ENCODE data around the gene KRTAP4-7.
"Not testable (repeated sequence)": the region's sequence is repeated elsewhere in the genome, so short reads cannot be mapped to it uniquely, and the experiment has no call there.

KRTAP4-7 gene

GRCh38 chr17:41052566-41052965 lies 31.4 kb upstream of the KRTAP4-7 start:
- TF ChIP-seq EZH2 (IDR thresholded peaks at IDR 0.05) (no peak), POLR2AphosphoS5 (IDR thresholded peaks at IDR 0.05; ENCODE audit: borderline replicate concordance, low read depth, low read length) (no peak), FOXP2 (optimal IDR thresholded peaks at IDR 0.05; ENCODE audit: control extremely low read depth, extremely low read length, insufficient read depth) (no peak)
- no peak overlapping the region for H3K4me3 ChIP-seq
- H3K9me3 ChIP-seq (ENCODE audit: low read depth, low read length), result peaks cover 3% of the 10 kb centered on the region; the same call in 1 of the 2 replicates
- no peak overlapping the region for H3K27ac ChIP-seq
- DNase-seq (ENCODE audit: low read depth, low spot score), result no peak
- H3K9ac ChIP-seq (ENCODE audit: insufficient read length), result no peak overlapping the region
- no peaks in the 10 kb centered on the region for H3K36me3 ChIP-seq (ENCODE audit: insufficient read depth, low read length)

GRCh38 chr17:41054025-41054424 lies 29.9 kb upstream of the KRTAP4-7 start:
- Histone ChIP-seq H3K9ac (ENCODE audit: insufficient read length) (no peak overlapping the region), H3K4me3 (no peak overlapping the region), H3K27ac (no peak overlapping the region), H3K36me3 (ENCODE audit: insufficient read depth, low read length) (no peaks in the 10 kb centered on the region), H3K9me3 (ENCODE audit: low read depth, low read length) (peaks cover 3% of the 10 kb centered on the region; the same call in 1 of the 2 replicates)
- TF ChIP-seq EZH2 (IDR thresholded peaks at IDR 0.05) (no peak), FOXP2 (optimal IDR thresholded peaks at IDR 0.05; ENCODE audit: control extremely low read depth, extremely low read length, insufficient read depth) (no peak), POLR2AphosphoS5 (IDR thresholded peaks at IDR 0.05; ENCODE audit: borderline replicate concordance, low read depth, low read length) (no peak)
- no peak for DNase-seq (ENCODE audit: low read depth, low spot score)

GRCh38 chr17:41054556-41054955 lies 29.4 kb upstream of the KRTAP4-7 start:
- not testable (repeated sequence) for DNase-seq (ENCODE audit: low read depth, low spot score); H3K27ac ChIP-seq; H3K9me3 ChIP-seq (ENCODE audit: low read depth, low read length); H3K4me3 ChIP-seq; H3K9ac ChIP-seq (ENCODE audit: insufficient read length); H3K36me3 ChIP-seq (ENCODE audit: insufficient read depth, low read length)

DNA sequence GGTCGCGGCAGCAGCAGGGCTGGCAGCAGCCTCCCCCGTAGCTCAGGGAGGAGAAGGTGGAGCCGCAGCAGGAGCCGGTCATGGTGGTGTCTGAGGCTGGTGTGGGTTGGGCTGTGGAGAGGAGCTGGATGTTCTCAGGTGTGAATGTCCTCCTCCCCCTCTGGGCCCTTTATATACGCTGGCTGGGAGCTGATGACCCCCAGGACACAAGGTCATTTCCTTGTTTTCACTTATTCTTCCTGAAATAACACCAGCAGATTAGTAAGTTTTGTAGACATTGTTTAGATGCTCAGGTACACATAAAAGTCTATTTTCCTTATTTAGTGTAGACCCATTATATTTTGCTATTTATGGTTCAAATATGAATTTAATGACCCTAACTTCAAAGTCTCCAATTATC lies 28.8 kb upstream of the KRTAP4-7 start, which contains the start of gene KRTAP2-2:
KRTAP2-2 (minus strand) TSS at position 101 of the 400 bp plus-strand sequence; CDS start at position 82, 19 bp downstream.
- not testable (repeated sequence) for H3K9ac ChIP-seq (ENCODE audit: insufficient read length); DNase-seq (ENCODE audit: low read depth, low spot score); H3K27ac ChIP-seq; H3K36me3 ChIP-seq (ENCODE audit: insufficient read depth, low read length); H3K4me3 ChIP-seq; H3K9me3 ChIP-seq (ENCODE audit: low read depth, low read length)

- H3K36me3 ChIP-seq (ENCODE audit: insufficient read depth, low read length), result no peaks in the 10 kb centered on the region
- no peak for DNase-seq (ENCODE audit: low read depth, low spot score)
- peaks cover 3% of the 10 kb centered on the region; the same call in 1 of the 2 replicates for H3K9me3 ChIP-seq (ENCODE audit: low read depth, low read length)
- no peak overlapping the region for H3K4me3 ChIP-seq
- TF ChIP-seq POLR2AphosphoS5 (IDR thresholded peaks at IDR 0.05; ENCODE audit: borderline replicate concordance, low read depth, low read length), result no peak
- H3K27ac ChIP-seq, result no peak overlapping the region
- H3K9ac ChIP-seq (ENCODE audit: insufficient read length), result no peak overlapping the region
These were observed 26.4 kb upstream of the KRTAP4-7 start for GRCh38 chr17:41057547-41057946.

DNA sequence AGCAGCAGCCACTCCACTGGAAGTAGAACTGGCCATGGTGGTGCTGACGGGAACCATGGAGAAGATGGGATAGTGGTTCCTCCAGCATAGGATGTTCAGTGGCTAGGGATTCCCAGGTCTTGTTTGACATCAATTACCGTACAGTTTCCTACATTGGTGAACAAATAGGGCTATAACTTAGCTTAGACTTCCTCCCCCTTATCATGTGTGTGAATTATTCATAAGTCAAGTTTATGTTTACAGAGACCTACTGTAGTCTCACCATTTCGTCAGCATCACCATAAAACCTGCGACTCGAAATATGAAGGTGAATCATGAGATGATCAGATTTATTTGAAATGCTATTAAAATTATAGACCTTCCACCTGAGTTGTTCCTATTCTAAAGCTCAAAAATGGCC lies 25.2 kb upstream of the KRTAP4-7 start:
- Histone ChIP-seq H3K27ac (no peak overlapping the region), H3K9me3 (ENCODE audit: low read depth, low read length) (no peaks in the 10 kb centered on the region), H3K4me3 (no peak overlapping the region), H3K36me3 (ENCODE audit: insufficient read depth, low read length) (no peaks in the 10 kb centered on the region), H3K9ac (ENCODE audit: insufficient read length) (no peak overlapping the region)
- no peak for DNase-seq (ENCODE audit: low read depth, low spot score)
- no peak for TF ChIP-seq POLR2AphosphoS5 (IDR thresholded peaks at IDR 0.05; ENCODE audit: borderline replicate concordance, low read depth, low read length)
- no peak for TF ChIP-seq FOXP2 (optimal IDR thresholded peaks at IDR 0.05; ENCODE audit: control extremely low read depth, extremely low read length, insufficient read depth)
- no peak for TF ChIP-seq EZH2 (IDR thresholded peaks at IDR 0.05)

DNA sequence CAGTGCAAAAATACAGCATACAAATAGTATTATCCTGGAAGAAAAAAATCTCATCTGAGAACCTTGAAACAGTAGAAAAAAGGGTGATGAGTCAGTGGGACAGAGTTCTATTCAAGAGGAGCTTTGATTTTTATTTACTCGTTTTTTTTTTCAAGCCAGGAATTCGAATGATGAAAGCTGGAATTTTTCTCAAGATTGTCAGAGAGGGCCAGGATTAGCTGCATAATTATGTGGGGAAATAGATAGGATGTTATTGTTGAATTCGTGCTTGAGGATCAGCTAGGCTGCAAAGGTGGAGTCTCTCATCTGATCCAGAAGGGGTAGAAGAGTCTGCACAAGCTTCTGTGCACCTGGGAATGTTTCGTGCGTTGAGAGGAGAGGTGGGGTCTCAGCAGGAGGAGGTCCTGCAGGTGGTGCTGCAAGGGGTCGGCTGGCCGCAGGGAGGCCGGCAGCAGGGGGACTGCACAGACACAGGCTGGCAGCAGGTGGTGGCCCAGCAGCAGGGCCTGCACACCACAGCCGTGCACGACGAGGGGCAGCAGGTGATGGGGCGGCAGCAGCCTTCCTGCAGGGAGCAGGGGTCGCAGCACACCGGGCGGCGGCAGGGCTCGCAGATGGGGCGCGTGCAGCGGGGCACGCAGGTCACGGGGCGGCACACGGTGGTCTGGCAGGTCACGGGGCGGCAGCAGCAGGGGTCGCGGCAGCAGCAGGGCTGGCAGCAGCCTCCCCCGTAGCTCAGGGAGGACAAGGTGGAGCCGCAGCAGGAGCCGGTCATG lies 24.5 kb upstream of the KRTAP4-7 start:
- not testable (repeated sequence) for H3K9me3 ChIP-seq (ENCODE audit: low read depth, low read length); H3K27ac ChIP-seq; H3K36me3 ChIP-seq (ENCODE audit: insufficient read depth, low read length); DNase-seq (ENCODE audit: low read depth, low spot score); H3K4me3 ChIP-seq
- H3K9ac ChIP-seq (ENCODE audit: insufficient read length), result peak overlapping the region; percentile 25

GRCh38 chr17:41060052-41060604 lies 23.8 kb upstream of the KRTAP4-7 start, which contains the start of gene KRTAP2-3:
TSS of gene KRTAP2-3 (minus strand) at chr17:41060114. CDS start at chr17:41060050, 64 bp downstream.
- H3K27ac ChIP-seq, result no peak within 1 kb of the TSS
- H3K4me3 ChIP-seq, result no peak within 1 kb of the TSS
- TF ChIP-seq POLR2AphosphoS5 (IDR thresholded peaks at IDR 0.05; ENCODE audit: borderline replicate concordance, low read depth, low read length), result no peak
- TF ChIP-seq FOXP2 (optimal IDR thresholded peaks at IDR 0.05; ENCODE audit: control extremely low read depth, extremely low read length, insufficient read depth), result no peak
- TF ChIP-seq EZH2 (IDR thresholded peaks at IDR 0.05), result no peak
- DNase-seq (ENCODE audit: low read depth, low spot score), result no peak
- no peaks in the 10 kb centered on the region for H3K36me3 ChIP-seq (ENCODE audit: insufficient read depth, low read length)
- no peaks in the 10 kb centered on the region for H3K9me3 ChIP-seq (ENCODE audit: low read depth, low read length)
- peak within 1 kb of the TSS; percentile 25 for H3K9ac ChIP-seq (ENCODE audit: insufficient read length)

GRCh38 chr17:41061964-41062363 lies 22.0 kb upstream of the KRTAP4-7 start:
- peak overlapping the region; percentile 56; the same call in 1 of the 2 replicates for H3K27ac ChIP-seq
- no peak for DNase-seq (ENCODE audit: low read depth, low spot score)
- TF ChIP-seq EZH2 (IDR thresholded peaks at IDR 0.05) (no peak), FOXP2 (optimal IDR thresholded peaks at IDR 0.05; ENCODE audit: control extremely low read depth, extremely low read length, insufficient read depth) (no peak), POLR2AphosphoS5 (IDR thresholded peaks at IDR 0.05; ENCODE audit: borderline replicate concordance, low read depth, low read length) (no peak)
- no peak overlapping the region for H3K4me3 ChIP-seq
- H3K9ac ChIP-seq (ENCODE audit: insufficient read length), result no peak overlapping the region
- H3K9me3 ChIP-seq (ENCODE audit: low read depth, low read length), result no peaks in the 10 kb centered on the region
- H3K36me3 ChIP-seq (ENCODE audit: insufficient read depth, low read length), result no peaks in the 10 kb centered on the region
